Measurements from ENCODE around the gene CTTN.
"Not testable (repeated sequence)": the region's sequence is repeated elsewhere in the genome, so short reads cannot be mapped to it uniquely, and the experiment has no call there.

The CTTN gene

GRCh38 chr11:70429724-70430521, 31.6 kb downstream of the CTTN start:
- no peak for DNase-seq (ENCODE audit: low spot score)

DNA sequence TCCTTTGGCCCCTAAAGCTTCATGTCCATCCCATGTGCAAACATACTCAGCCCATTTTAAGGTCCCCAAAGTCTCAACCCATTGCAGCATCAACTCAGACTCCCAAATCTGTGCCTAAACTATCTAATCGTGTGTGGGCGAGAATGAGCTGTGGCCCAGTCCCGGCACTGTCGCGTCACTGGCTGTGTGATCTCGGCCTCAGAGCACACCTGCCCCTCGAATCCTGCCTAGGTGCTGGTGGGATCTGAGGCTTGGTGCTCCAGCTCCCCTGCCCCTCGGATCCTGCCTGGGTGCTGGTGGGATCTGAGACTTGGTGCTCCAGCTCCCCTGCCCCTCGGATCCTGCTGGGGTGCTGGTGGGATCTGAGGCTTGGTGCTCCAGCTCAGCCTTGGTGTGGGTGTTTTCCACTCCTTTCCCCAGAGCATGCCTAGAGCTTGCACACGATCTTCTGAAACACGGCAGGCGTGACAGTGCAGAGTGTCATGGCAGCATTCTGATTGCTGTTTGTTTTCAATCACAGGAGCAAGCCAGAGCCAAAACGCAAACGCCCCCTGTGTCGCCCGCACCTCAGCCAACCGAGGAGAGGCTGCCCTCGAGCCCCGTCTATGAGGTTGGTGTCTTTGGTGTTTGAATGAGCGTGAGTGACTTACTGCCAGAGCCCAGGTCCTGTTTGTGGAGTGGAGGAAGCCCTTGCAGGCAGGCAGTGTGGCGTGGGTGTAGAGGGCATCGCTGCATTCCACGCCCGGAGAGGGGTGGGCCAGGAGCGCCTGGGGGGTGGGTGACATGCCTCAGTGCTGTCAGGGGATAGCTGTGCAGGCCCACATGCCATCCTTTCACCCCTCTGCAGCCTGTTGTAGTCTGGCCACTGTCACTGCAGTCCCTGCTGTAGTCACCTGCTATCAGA, 32.6 kb downstream of the CTTN start:
- DNase-seq (ENCODE audit: low spot score): no peak

GRCh38 chr11:70431611-70432010, 33.3 kb downstream of the CTTN start:
- no peak for DNase-seq (ENCODE audit: low spot score)

GRCh38 chr11:70432065-70432464, 33.7 kb downstream of the CTTN start:
- no peak for DNase-seq (ENCODE audit: low spot score)

GRCh38 chr11:70432580-70432979, 34.3 kb downstream of the CTTN start:
- no peak for DNase-seq (ENCODE audit: low spot score)

DNA sequence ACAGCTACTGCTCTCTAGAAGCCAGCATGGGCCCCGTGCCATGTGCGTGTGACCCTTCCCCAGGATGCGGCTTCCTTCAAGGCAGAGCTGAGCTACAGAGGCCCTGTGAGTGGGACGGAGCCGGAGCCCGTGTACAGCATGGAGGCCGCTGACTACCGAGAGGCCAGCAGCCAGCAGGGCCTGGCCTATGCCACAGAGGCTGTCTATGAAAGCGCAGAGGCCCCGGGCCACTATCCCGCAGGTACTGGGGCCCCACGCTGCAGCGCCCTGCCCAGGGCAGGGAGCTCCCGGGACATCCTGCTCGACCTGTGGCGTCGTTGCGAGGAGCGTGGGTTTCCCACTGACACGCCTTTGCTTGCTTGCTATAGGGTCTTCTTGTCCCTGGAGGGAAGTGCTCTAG, 34.7 kb downstream of the CTTN start:
- DNase-seq (ENCODE audit: low spot score): no peak

DNA sequence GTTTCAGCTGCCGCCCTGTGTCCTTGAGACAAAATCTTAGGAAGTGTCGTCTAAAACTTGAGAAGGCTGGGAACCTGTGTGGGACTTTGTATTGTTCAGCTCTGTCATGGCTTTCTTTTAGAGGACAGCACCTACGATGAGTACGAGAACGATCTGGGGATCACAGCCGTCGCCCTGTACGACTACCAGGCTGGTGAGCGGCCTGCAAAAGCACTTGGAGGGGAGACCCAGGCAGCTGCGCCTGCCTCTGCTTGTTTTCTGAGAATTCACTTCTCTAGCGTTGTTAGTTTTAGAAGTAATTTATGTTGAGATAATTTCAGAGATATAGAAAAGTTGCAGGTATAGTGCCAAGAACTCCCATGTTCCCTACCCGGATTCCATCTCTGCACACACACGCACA, 35.2 kb downstream of the CTTN start:
- DNase-seq (ENCODE audit: low spot score): no peak

DNA sequence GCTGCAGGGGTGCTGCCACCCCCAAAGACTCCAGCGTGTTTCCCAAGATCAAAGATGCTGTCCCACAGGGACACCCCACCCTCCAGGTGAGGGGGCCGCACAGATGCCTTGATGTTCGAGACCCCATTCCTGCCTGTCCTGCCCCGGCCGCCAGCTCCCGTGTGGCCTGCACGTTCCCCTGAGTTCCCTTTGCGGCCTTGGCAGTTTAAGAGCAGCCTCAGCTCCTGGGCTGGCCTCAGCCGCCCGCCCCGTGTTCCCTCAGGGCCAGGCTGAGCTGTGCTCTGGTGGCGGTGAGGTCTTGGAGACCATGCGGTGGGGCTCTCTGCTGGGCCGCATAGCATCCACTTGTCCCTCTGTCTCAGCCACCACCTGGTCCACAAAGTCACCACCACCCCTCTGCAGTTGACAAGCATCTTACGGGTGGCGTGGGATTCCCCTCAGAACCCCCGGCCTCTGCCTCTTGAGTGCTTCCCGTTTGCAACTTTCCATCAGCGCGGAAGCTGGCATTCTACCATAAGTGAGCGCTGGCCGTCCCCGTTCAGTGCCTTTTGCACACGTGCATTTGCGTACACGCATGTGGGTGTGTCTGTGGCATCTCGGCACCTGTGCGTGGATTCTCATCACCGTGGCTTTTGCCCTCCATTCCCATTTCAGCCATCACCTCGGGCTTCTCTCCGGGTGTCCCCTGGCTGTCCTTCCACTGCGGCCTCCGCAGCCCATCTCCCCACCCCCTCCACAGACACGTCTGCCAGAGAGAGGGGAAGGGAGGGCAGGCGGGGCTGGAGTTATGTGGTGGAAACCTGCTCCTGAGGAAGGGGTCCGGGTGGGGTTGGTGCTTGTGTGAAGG, 35.9 kb downstream of the CTTN start:
- no peak for DNase-seq (ENCODE audit: low spot score)

GRCh38 chr11:70434813-70435278, 36.5 kb downstream of the CTTN start:
- DNase-seq (ENCODE audit: low spot score): no peak

DNA sequence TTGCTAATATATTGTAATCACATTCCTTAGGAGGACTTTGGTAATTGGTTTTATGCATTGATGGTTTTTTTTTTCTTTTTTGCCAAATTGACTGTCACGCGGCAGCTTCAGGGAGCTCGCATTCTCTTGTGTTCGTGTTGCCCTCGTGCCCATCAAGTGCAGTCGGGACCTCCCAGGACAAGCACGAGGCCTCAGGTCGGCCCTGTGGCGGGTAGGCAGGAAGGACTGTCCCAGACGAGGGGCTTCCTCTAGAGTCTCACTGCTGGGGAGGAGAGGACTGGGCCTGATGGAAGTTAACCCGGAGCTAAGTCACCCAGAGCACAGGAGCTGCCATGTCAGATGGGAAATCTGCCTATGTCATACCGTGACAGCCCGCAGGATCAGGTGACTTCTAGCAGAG, 37.0 kb downstream of the CTTN start:
- no peak for DNase-seq (ENCODE audit: low spot score)

DNA sequence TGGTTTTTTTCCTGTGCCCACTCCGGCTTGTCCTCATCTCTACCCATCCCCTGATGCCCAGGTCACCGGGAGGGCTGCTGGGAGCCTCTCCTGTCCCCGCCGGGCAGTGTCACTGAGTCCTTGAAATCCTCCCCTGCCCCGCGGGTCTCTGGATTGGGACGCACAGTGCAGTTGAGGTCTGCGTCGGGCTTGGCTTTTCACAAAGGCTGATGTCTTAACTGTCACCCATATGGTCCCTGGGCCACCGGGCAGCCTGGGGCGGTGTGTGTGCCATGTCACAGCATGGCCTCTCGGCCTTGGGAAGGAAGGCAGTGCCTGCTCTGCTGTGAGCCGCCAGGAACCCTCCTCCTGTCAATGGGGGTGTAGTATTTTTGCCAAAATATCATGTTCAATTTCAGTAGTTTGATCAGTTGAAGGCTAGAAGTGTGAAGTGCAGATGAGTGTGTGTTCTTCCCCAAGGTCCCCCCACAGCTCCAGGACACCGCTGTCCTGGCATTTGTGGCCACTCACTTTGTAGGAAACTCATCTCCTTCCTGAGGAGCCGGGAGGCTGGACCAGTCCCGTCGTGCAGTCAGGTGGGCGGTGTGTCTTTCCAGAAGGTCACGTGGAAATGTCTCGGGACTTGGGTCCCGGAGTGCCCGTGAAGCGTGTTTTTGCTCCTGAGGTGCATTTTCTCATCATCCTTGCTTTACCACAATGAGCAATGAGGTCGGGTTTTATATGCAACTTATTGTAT, 37.6 kb downstream of the CTTN start:
- no peak for DNase-seq (ENCODE audit: low spot score)

GRCh38 chr11:70436501-70436860, 38.2 kb downstream of the CTTN start:
- no peak for DNase-seq (ENCODE audit: low spot score)

DNA sequence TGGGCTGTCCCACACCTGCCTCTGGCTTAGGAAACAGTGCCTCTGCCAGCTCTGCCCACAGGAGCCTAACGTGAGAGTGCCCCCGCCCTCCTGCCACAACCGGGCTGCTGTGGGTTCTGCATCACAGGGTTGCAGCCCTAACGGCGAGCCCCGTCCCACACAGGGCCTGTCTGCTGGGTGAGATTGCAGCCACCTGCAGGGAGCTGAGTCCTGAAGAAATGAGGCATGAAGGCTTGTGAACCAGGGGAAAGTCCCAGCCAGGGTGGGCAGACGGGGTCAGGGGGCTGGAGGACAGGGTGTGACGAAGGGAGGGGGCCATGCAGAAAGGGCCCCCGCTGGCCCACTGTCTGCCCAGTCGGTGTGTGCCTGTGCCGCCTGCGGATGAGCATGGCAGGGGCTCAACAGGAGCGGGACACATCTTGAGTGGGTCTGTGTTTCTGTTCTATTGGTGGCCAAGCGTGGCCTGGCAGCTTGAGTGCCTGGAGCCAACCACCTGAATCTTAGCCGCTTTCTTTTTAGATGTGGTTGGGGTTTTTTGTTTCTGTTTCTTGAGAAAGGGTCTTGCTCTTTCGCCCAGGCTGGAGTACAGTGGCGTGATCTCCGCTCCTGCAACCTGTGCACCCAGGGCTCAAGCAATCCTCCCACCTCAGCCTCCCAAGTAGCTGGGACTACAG, 38.9 kb downstream of the CTTN start:
- no peak for DNase-seq (ENCODE audit: low spot score)

- no peak for DNase-seq (ENCODE audit: low spot score)
Measured at GRCh38 chr11:70440206-70440605, 41.9 kb downstream of the CTTN start.

DNA sequence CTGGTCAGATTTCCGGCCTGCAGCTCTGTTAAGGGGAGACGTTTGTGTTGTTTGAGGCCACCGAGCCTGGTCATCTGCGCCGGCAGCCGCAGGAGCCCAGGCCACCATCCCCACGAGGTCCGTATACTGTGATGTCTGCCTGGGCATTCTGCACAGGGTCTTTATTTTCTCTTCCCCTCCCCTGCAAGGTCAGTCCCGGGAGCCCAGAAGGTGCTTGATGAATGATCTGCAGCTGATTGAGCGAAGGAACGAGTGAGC, 45.4 kb downstream of the CTTN start:
- DNase-seq (ENCODE audit: low spot score): no peak

GRCh38 chr11:70445091-70445490, 46.8 kb downstream of the CTTN start:
- DNase-seq (ENCODE audit: low spot score): no peak

GRCh38 chr11:70445605-70446004, 47.3 kb downstream of the CTTN start:
- no peak for DNase-seq (ENCODE audit: low spot score)

GRCh38 chr11:70448983-70449567, 50.7 kb downstream of the CTTN start:
- no peak for DNase-seq (ENCODE audit: low spot score)

GRCh38 chr11:70454197-70454767, 56.0 kb downstream of the CTTN start:
- no peak for DNase-seq (ENCODE audit: low spot score)

DNA sequence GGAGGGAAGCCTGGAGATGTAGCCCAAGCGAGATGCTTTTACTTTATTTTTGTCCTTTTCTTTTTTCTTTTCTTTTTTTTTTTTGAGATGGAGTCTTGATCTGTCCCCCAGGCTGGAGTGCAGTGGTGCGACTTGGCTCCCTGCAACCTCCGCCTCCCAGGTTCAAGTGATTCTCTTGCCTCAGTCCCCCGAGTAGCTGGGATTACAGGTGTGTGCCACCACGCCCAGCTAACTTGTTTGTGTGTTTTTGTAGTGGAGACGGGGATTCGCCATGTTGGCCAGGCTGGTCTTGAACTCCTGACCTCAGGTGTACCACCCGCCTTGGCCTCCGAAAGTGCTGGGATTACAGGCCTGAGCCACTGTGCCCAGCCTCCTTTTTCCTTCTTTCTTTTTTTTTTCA, 56.5 kb downstream of the CTTN start:
- not testable (repeated sequence) for DNase-seq (ENCODE audit: low spot score)

DNA sequence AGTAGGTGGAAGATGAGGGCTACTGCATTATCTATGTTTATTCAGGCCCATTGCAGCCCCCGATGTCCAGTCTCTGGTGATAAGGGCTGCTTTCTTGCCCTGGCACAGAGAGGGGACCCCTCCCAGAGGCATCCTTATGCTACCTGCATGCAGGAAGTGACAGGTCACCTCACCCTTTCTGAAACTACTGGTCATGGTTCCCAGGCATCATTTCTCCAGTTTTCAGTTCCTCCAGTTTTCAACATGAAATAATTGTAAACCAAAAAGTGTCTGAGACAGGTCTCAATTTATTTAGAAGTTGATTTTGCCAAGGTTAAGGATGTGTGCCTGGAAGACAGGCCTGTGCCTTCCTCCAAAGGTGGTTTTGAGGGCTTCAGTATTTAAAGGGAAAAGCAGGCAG, 57.0 kb downstream of the CTTN start:
- DNase-seq (ENCODE audit: low spot score): no peak

Data from CD4-positive, alpha-beta T cell treated with Interleukin-2 at 100 ng/mL for 4 hours (primary cell).